ENCODE data around the gene PSAPL1.

Gene PSAPL1

GRCh38 chr4:7396186-7396910, 38.4 kb downstream of the PSAPL1 start:
- DNase-seq (ENCODE audit: low spot score), result peak; percentile 15

- peak; percentile 33 for DNase-seq (ENCODE audit: low spot score)
Measured at GRCh38 chr4:7395645-7396044, 39.1 kb downstream of the PSAPL1 start.

GRCh38 chr4:7394681-7395451, 39.9 kb downstream of the PSAPL1 start:
- peak; percentile 72 for DNase-seq (ENCODE audit: low spot score)

- DNase-seq (ENCODE audit: low spot score), result peak; percentile 20
Measured at GRCh38 chr4:7393601-7394575, 40.8 kb downstream of the PSAPL1 start.

GRCh38 chr4:7392438-7393421, 42.0 kb downstream of the PSAPL1 start:
- peak; percentile 20 for DNase-seq (ENCODE audit: low spot score)

GRCh38 chr4:7391637-7392437, 42.9 kb downstream of the PSAPL1 start:
- peak; percentile 26 for DNase-seq (ENCODE audit: low spot score)

GRCh38 chr4:7390906-7391636, 43.7 kb downstream of the PSAPL1 start:
- peak; percentile 18 for DNase-seq (ENCODE audit: low spot score)

- peak; percentile 15 for DNase-seq (ENCODE audit: low spot score)
Measured at GRCh38 chr4:7390336-7390735, 44.4 kb downstream of the PSAPL1 start.

- DNase-seq (ENCODE audit: low spot score), result peak; percentile 20
Measured at GRCh38 chr4:7389719-7390118, 45.0 kb downstream of the PSAPL1 start.

GRCh38 chr4:7389101-7389701, 45.5 kb downstream of the PSAPL1 start:
- DNase-seq (ENCODE audit: low spot score), result peak; percentile 14

- DNase-seq (ENCODE audit: low spot score), result peak; percentile 9
Measured at GRCh38 chr4:7388627-7389026, 46.1 kb downstream of the PSAPL1 start.

- peak; percentile 7 for DNase-seq (ENCODE audit: low spot score)
Measured at GRCh38 chr4:7387925-7388324, 46.8 kb downstream of the PSAPL1 start.

GRCh38 chr4:7384929-7385890, 49.5 kb downstream of the PSAPL1 start:
- peak; percentile 26 for DNase-seq (ENCODE audit: low spot score)

- DNase-seq (ENCODE audit: low spot score), result peak; percentile 34
Measured at GRCh38 chr4:7384003-7384928, 50.5 kb downstream of the PSAPL1 start.

GRCh38 chr4:7383266-7383665, 51.5 kb downstream of the PSAPL1 start:
- DNase-seq (ENCODE audit: low spot score), result peak; percentile 58

GRCh38 chr4:7382634-7383014, 52.1 kb downstream of the PSAPL1 start:
- DNase-seq (ENCODE audit: low spot score), result peak; percentile 44
